SU-DHL-6 (cell line): ENCODE measurements around the gene PBX2.

Source experiments
- CTCF ChIP-seq: fragments of 200-600 bp; sonication (generic); IDR thresholded peaks from one replicate; pipeline ENCODE4 v1.5.1; 2017; ENCODE audit warnings: antibody characterized with exemption, mild to moderate bottlenecking, low read length, moderate library complexity; ENCODE audit not compliant: insufficient read depth, poor library complexity, severe bottlenecking
- EZH2phosphoT487 ChIP-seq: fragments of 200-600 bp; sonication (generic), shearing (Covaris generic); conservative IDR thresholded peaks from 2 replicates; pipeline ENCODE4 v1.6.1; 2018; ENCODE audit warnings: mild to moderate bottlenecking, antibody characterized with exemption, low read length, moderate library complexity, mixed read lengths

- no peak for TF ChIP-seq CTCF
- TF ChIP-seq EZH2phosphoT487: no peak
Measured at GRCh38 chr6:32177183-32177787, 12.7 kb downstream of the PBX2 start.
